Endodermal cell (in vitro differentiated cells): ENCODE results near the gene MACROH2A1. TPM values are rescaled to one million over a fixed set of nuclear protein-coding genes. Genes with fewer than 3 reads are reported as not detected.

Experiments used
- DNase-seq: peaks from one replicate; pipeline ENCODE4 v3.0.0-alpha.2; 2017
- H3K27ac ChIP-seq: 2 replicates; pipeline ENCODE4 v1.5.1; 2013; ENCODE audit warnings: mild to moderate bottlenecking, low read depth, low read length, moderate library complexity
- H3K27me3 ChIP-seq: 2 replicates; pipeline ENCODE4 v1.6.1; 2013; ENCODE audit warnings: mild to moderate bottlenecking, low read length, moderate library complexity; ENCODE audit not compliant: insufficient read depth, control insufficient read depth, poor library complexity, severe bottlenecking
- H3K36me3 ChIP-seq: 2 replicates; pipeline ENCODE4 v1.7.0; 2013; ENCODE audit warnings: mild to moderate bottlenecking, low read length, moderate library complexity; ENCODE audit not compliant: control insufficient read depth, insufficient read depth
- H3K4me1 ChIP-seq: one replicate; pipeline ENCODE4 v1.7.0; 2013; ENCODE audit warnings: low read length; ENCODE audit not compliant: control insufficient read depth, insufficient read depth
- H3K4me3 ChIP-seq: 2 replicates; pipeline ENCODE4 v1.5.1; 2013; ENCODE audit warnings: mild to moderate bottlenecking, low read length, moderate library complexity
- H3K9ac ChIP-seq: 2 replicates; pipeline ENCODE4 v1.6.1; 2013; ENCODE audit warnings: mild to moderate bottlenecking, low read length, moderate library complexity; ENCODE audit not compliant: poor library complexity, severe bottlenecking; ENCODE audit errors: extremely low read depth
- H3K9me3 ChIP-seq: 2 replicates; pipeline ENCODE4 v1.6.1; 2013; ENCODE audit warnings: mild to moderate bottlenecking, low read length, moderate library complexity; ENCODE audit not compliant: control insufficient read depth
- H3K27ac Mint-ChIP-seq: 2 replicates; pipeline ENCODE4 v1.8.0; 2020; ENCODE audit warnings: mixed read lengths
- H3K27me3 Mint-ChIP-seq: 2 replicates; pipeline ENCODE4 v1.8.0; 2021; ENCODE audit warnings: mild to moderate bottlenecking, mixed read lengths; ENCODE audit not compliant: insufficient read depth
- H3K36me3 Mint-ChIP-seq: 2 replicates; pipeline ENCODE4 v1.8.0; 2020; ENCODE audit warnings: low read depth, mixed read lengths
- H3K4me1 Mint-ChIP-seq: 2 replicates; pipeline ENCODE4 v1.8.0; 2020; ENCODE audit warnings: mixed read lengths
- H3K4me3 Mint-ChIP-seq: 2 replicates; pipeline ENCODE4 v1.8.0; 2020; ENCODE audit warnings: mild to moderate bottlenecking, moderate library complexity, mixed read lengths
- H3K9me3 Mint-ChIP-seq: 2 replicates; pipeline ENCODE4 v1.8.0; 2020; ENCODE audit warnings: mild to moderate bottlenecking, mixed read lengths
- WGBS, 2 experiments: methylation state at CpG; one replicate each; pipeline versions ENCODE4 v1.1.5 to v1.1.7; 2013; ENCODE audit warnings: missing lambda C conversion rate in 2 of 2, mixed read lengths in 1 of 2; ENCODE audit not compliant: insufficient coverage in 1 of 2, insufficient read length in 1 of 2; 5-methylcytosine and 5-hydroxymethylcytosine counted together
- total RNA-seq, 2 donors: library from RNA; stranded (reverse); fragmentation: NEBNext Ultra II Directional in 1 of 2; extraction: Animal tissue kit (Norgen Biotek cat#: 25700) in 1 of 2; gene quantifications; 2 replicates in 1 of 2; 3 replicates in 1 of 2; pipeline ENCODE4 v1.2.1, GENCODE V29; 2021
- TF ChIP-seq, protein P1 (sequence below): fragments of 200-600 bp; sonication (generic); conservative IDR thresholded peaks from 2 replicates; pipeline ENCODE4 v1.5.0; 2021; ENCODE audit warnings: antibody characterized with exemption, mild to moderate bottlenecking

The MACROH2A1 gene
- total RNA-seq, 2 donors from 2014 or later, result 256 to 288 TPM

DNA sequence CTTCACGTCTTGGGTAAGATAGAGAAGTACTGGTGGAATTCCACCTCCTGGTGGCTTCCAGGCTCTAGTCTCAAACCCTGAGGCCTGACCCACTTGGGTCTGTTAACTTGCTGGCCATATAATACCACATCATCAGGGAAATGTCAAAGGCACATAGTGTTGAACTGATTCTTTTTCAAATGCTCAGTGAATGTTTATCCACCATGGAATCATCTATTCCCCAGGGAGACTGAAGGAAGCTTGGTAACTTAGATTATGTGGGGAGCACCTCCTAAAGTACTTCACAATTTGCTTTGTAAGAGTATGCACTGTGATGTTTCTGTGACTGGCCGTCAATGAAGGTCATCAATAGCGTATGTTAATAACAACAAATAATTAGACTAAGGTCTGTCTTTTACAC is 16.1 kb downstream of the MACROH2A1 start:
- H3K9me3 Mint-ChIP-seq, result no peaks in the 10 kb centered on the region
- H3K27ac Mint-ChIP-seq, result no peak overlapping the region
- H3K4me3 Mint-ChIP-seq, result no peak overlapping the region
- peaks cover 92% of the 10 kb centered on the region for H3K36me3 Mint-ChIP-seq
- no peaks in the 10 kb centered on the region for H3K27me3 Mint-ChIP-seq
- TF ChIP-seq, protein P1, sequence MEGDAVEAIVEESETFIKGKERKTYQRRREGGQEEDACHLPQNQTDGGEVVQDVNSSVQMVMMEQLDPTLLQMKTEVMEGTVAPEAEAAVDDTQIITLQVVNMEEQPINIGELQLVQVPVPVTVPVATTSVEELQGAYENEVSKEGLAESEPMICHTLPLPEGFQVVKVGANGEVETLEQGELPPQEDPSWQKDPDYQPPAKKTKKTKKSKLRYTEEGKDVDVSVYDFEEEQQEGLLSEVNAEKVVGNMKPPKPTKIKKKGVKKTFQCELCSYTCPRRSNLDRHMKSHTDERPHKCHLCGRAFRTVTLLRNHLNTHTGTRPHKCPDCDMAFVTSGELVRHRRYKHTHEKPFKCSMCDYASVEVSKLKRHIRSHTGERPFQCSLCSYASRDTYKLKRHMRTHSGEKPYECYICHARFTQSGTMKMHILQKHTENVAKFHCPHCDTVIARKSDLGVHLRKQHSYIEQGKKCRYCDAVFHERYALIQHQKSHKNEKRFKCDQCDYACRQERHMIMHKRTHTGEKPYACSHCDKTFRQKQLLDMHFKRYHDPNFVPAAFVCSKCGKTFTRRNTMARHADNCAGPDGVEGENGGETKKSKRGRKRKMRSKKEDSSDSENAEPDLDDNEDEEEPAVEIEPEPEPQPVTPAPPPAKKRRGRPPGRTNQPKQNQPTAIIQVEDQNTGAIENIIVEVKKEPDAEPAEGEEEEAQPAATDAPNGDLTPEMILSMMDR, result no peak
- no peak overlapping the region for H3K9ac ChIP-seq
- no peaks in the 10 kb centered on the region for H3K9me3 ChIP-seq
- H3K27ac ChIP-seq, result no peak overlapping the region
- H3K4me1 ChIP-seq, result peaks cover 9% of the 10 kb centered on the region
- peaks cover 96% of the 10 kb centered on the region for H3K36me3 ChIP-seq
- no peak for DNase-seq
- no peak overlapping the region for H3K4me3 ChIP-seq
- H3K27me3 ChIP-seq, result no peaks in the 10 kb centered on the region
- H3K4me1 Mint-ChIP-seq, result peaks cover 19% of the 10 kb centered on the region
- 97 to 100% methylated on average over 1 to 3 of the region's 3 CpGs for WGBS, 2 experiments

DNA sequence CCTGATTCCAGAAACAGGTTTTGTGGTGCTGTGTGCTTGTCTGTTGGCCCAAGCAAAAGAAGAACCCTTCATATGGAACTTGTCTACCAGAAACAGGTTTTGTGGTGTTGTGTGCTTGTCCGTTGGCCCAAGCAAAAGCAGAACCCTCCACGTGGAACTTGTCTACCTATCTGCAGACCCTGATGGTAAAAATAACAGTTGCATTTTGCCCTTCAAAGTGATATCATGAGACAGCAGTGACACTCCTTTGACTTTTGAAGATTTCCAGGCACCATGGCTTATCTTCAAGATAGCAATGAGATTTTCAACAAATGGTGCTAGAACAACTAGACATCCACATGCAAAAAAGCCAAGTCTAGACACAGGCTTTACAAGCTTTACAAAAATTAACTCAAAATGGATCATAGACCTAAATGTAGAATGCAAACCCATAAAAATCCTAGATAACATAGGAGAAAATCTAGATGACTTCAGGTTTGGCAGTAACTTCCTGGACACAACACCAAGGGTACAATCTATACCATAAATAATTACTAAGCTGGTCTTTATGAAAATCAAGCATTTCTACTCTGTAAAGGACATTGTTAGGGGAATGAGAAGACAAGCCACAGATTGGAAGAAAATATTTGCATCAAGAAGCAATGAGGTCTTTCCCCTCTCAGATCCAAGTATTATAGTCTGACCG is 16.8 kb downstream of the MACROH2A1 start:
- H3K4me3 ChIP-seq, result no peak overlapping the region
- TF ChIP-seq, protein P1, result no peak
- no peak overlapping the region for H3K27ac Mint-ChIP-seq
- H3K9ac ChIP-seq, result no peak overlapping the region
- peaks cover 25% of the 10 kb centered on the region for H3K4me1 Mint-ChIP-seq
- no peak overlapping the region for H3K4me3 Mint-ChIP-seq
- no peaks in the 10 kb centered on the region for H3K27me3 ChIP-seq
- H3K27me3 Mint-ChIP-seq, result no peaks in the 10 kb centered on the region
- WGBS, 2 experiments, result 93 to 97% methylated on average over 3 of the region's 3 CpGs
- peaks cover 9% of the 10 kb centered on the region for H3K4me1 ChIP-seq
- no peaks in the 10 kb centered on the region for H3K9me3 Mint-ChIP-seq
- H3K36me3 ChIP-seq, result peaks cover 95% of the 10 kb centered on the region
- no peak overlapping the region for H3K27ac ChIP-seq
- peaks cover 92% of the 10 kb centered on the region for H3K36me3 Mint-ChIP-seq
- DNase-seq, result no peak
- H3K9me3 ChIP-seq, result no peaks in the 10 kb centered on the region

DNA sequence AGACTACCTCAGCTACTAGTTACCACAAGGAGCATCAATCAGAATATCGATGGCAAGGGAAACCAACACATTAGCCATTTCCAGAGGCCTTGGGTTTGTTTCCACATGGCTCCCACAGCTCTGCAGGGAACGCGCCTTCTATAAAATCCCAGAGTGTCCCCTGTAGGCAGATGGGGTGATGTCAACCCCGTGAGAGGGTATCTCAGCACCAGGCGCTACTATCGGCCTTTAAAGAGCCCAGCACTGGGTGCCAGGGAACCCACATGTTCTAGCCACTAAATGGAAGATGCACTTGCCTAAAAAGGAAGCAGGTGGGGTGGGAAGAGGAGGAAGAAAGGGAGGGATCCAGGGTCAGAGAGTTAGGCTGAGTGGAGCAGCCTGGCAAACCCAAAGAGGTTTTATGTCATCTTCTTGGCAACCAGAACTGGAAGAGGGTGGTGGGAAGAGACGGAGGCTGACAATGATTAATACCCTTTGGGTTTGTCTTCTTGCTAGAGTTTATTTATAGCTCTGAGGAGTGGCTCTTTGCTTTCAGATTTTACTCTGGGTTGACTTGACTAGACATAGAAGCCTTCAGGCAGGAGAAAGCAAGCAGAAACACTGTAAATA is 19.9 kb downstream of the MACROH2A1 start:
- H3K9me3 Mint-ChIP-seq, result no peaks in the 10 kb centered on the region
- H3K9me3 ChIP-seq, result no peaks in the 10 kb centered on the region
- DNase-seq, result no peak
- WGBS, 2 experiments, result 95 to 96% methylated on average over 4 to 7 of the region's 7 CpGs
- peak overlapping the region; percentile 45 for H3K27ac Mint-ChIP-seq
- peaks cover 90% of the 10 kb centered on the region for H3K36me3 Mint-ChIP-seq
- H3K4me3 ChIP-seq, result no peak overlapping the region
- peaks cover 5% of the 10 kb centered on the region for H3K4me1 ChIP-seq
- no peak overlapping the region for H3K9ac ChIP-seq
- H3K27ac ChIP-seq, result no peak overlapping the region
- peaks cover 95% of the 10 kb centered on the region for H3K36me3 ChIP-seq
- TF ChIP-seq, protein P1, result no peak
- H3K4me3 Mint-ChIP-seq, result no peak overlapping the region
- H3K27me3 Mint-ChIP-seq, result no peaks in the 10 kb centered on the region
- H3K27me3 ChIP-seq, result no peaks in the 10 kb centered on the region
- peaks cover 23% of the 10 kb centered on the region for H3K4me1 Mint-ChIP-seq
